PC-3 (cell line): ENCODE data around the gene DROSHA. TPM values are rescaled to one million over a fixed set of nuclear protein-coding genes. Genes with fewer than 3 reads are reported as not detected.

Experiments used
- ATAC-seq: fragments of 200-7000 bp; cut with Tn5 transposase; 2 replicates; pipeline ENCODE4 v1.9.1; 2020; ENCODE audit warnings: mild to moderate bottlenecking, moderate library complexity
- BruUV-seq: library from RNA; stranded (reverse); fragments of 400-500 nt; replicated peaks from 2 replicates; lab custom pipeline; 2021; lab: Mats Ljungman, UMichigan
- CTCF ChIA-PET: fragments of 300-600 bp; sonication (Branson Sonifier 250); formaldehyde crosslinking; loops from one replicate; lab custom pipeline; 2022; ENCODE audit warnings: antibody characterized with exemption; lab: Charles Lee
- POLR2A ChIA-PET: fragments of 300-600 bp; sonication (Branson Sonifier 250); formaldehyde crosslinking; loops from one replicate; lab custom pipeline; 2022; ENCODE audit warnings: antibody characterized with exemption; ENCODE audit not compliant: unreplicated experiment; lab: Charles Lee
- DNase-seq: peaks from one replicate; pipeline ENCODE4 v3.0.0-alpha.2; 2015
- H2AFZ ChIP-seq: fragments of 300-600 bp; sonication (generic); 2 replicates; pipeline ENCODE4 v1.6.0; 2016; ENCODE audit warnings: antibody characterized with exemption, low read length
- H3F3A ChIP-seq: fragments of 300-600 bp; sonication (generic); one replicate; pipeline ENCODE4 v1.6.0; 2017; ENCODE audit warnings: antibody characterized with exemption, low read length, control low read depth, mild to moderate bottlenecking; ENCODE audit not compliant: unreplicated experiment
- H3K27ac ChIP-seq: fragments of 300-600 bp; sonication (generic); 2 replicates; pipeline ENCODE4 v1.5.1; 2016; ENCODE audit warnings: mild to moderate bottlenecking, low read length
- H3K27me3 ChIP-seq: fragments of 300-600 bp; sonication (generic); 2 replicates; pipeline ENCODE4 v1.6.1; 2016; ENCODE audit warnings: low read length, mixed read lengths
- H3K36me3 ChIP-seq: fragments of 300-600 bp; sonication (generic); 2 replicates; pipeline ENCODE4 v1.6.1; 2016; ENCODE audit warnings: low read depth, mixed run types, low read length, mixed read lengths
- H3K4me1 ChIP-seq: fragments of 300-600 bp; sonication (generic); 2 replicates; pipeline ENCODE4 v1.5.1; 2016; ENCODE audit warnings: low read length; ENCODE audit not compliant: insufficient read depth
- H3K4me2 ChIP-seq: fragments of 300-600 bp; sonication (generic); 2 replicates; pipeline ENCODE4 v1.6.0; 2016; ENCODE audit warnings: low read length
- H3K4me3 ChIP-seq: fragments of 300-600 bp; sonication (generic); 2 replicates; pipeline ENCODE4 v1.5.1; 2016; ENCODE audit warnings: mild to moderate bottlenecking, low read length, mixed read lengths
- H3K79me2 ChIP-seq: fragments of 300-600 bp; sonication (generic); 2 replicates; pipeline ENCODE4 v1.6.1; 2017; ENCODE audit warnings: low read length, mixed read lengths
- H3K9ac ChIP-seq: fragments of 300-600 bp; sonication (generic); 2 replicates; pipeline ENCODE4 v1.6.0; 2016; ENCODE audit warnings: mild to moderate bottlenecking, low read length
- H3K9me2 ChIP-seq: fragments of 300-600 bp; sonication (generic); replicated peaks from 2 replicates; pipeline ENCODE4 v1.6.1; 2016; ENCODE audit warnings: mixed run types, low read length, mixed read lengths
- H3K9me3 ChIP-seq: fragments of 300-600 bp; sonication (generic); 2 replicates; pipeline ENCODE4 v1.6.1; 2016; ENCODE audit warnings: low read length, mixed read lengths
- H4K20me1 ChIP-seq: fragments of 300-600 bp; sonication (generic); 2 replicates; pipeline ENCODE4 v1.6.1; 2016; ENCODE audit warnings: low read length, mixed read lengths
- EZH2 ChIP-seq: fragments of 300-600 bp; sonication (generic); IDR thresholded peaks from one replicate; pipeline ENCODE4 v1.6.1; 2017; ENCODE audit warnings: antibody characterized with exemption, mild to moderate bottlenecking, low read length; ENCODE audit not compliant: unreplicated experiment
- EZH2phosphoT487 ChIP-seq: fragments of 300-600 bp; sonication (generic); IDR thresholded peaks from 2 replicates; pipeline ENCODE4 v1.6.1; 2018; ENCODE audit warnings: mild to moderate bottlenecking, antibody characterized with exemption, low read length, borderline replicate concordance
- intact Hi-C: fragments of 100-400 bp; cut with micrococcal nuclease; formaldehyde crosslinking; loops from 2 replicates; pipeline ENCODE4 v1.9.0; 2023
- total RNA-seq: library from RNA; depleted of rRNA; stranded (reverse); fragments of >200 nt; gene quantifications from 2 replicates; pipeline ENCODE4 v1.2.3, GENCODE V29; 2014
- TF ChIP-seq, protein P1 (sequence below): fragments of 300-600 bp; sonication (generic); conservative IDR thresholded peaks from 2 replicates; pipeline ENCODE4 v1.5.1; 2017; ENCODE audit warnings: antibody characterized with exemption, low read depth, mild to moderate bottlenecking, low read length

DROSHA gene
- total RNA-seq, 1 experiment from 2014 or later: 60.7 TPM

DNA sequence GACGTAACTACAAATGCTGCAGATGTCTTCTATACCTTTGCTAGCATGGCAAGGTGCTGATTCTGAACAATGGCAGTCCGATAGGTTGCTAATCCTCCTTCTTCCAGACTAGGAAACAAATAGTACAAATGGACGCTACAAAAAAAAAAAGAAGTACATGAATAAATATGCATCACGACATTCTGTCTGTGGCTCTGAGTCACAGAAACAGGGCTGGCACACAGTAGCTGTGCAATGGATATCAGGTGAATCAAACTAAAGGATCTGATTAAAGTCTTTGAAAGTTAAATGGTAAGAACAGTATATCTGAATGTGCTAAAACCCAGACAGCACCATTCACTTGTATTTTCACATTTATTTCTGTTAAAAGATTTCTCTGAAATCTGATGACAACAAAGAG lies 96.2 kb downstream of the DROSHA start:
- no TSS peak for BruUV-seq
- Histone ChIP-seq H2AFZ (no peak overlapping the region), H3K9me2 (no peaks in the 10 kb centered on the region), H3K36me3 (peaks cover 32% of the 10 kb centered on the region), H4K20me1 (no peaks in the 10 kb centered on the region), H3K4me2 (no peak overlapping the region), H3F3A (no peaks in the 10 kb centered on the region), H3K9me3 (no peaks in the 10 kb centered on the region), H3K4me1 (no peaks in the 10 kb centered on the region), H3K9ac (no peak overlapping the region), H3K27ac (no peak overlapping the region), H3K27me3 (no peaks in the 10 kb centered on the region), H3K4me3 (no peak overlapping the region), H3K79me2 (no peaks in the 10 kb centered on the region)
- intact Hi-C loops: no loop called here
- ATAC-seq (no peak), DNase-seq (no peak)
- POLR2A ChIA-PET: no interaction called here
- CTCF ChIA-PET: no interaction called here
- no peak for TF ChIP-seq EZH2phosphoT487
- TF ChIP-seq EZH2: no peak
- TF ChIP-seq, protein P1, sequence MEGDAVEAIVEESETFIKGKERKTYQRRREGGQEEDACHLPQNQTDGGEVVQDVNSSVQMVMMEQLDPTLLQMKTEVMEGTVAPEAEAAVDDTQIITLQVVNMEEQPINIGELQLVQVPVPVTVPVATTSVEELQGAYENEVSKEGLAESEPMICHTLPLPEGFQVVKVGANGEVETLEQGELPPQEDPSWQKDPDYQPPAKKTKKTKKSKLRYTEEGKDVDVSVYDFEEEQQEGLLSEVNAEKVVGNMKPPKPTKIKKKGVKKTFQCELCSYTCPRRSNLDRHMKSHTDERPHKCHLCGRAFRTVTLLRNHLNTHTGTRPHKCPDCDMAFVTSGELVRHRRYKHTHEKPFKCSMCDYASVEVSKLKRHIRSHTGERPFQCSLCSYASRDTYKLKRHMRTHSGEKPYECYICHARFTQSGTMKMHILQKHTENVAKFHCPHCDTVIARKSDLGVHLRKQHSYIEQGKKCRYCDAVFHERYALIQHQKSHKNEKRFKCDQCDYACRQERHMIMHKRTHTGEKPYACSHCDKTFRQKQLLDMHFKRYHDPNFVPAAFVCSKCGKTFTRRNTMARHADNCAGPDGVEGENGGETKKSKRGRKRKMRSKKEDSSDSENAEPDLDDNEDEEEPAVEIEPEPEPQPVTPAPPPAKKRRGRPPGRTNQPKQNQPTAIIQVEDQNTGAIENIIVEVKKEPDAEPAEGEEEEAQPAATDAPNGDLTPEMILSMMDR: no peak

DNA sequence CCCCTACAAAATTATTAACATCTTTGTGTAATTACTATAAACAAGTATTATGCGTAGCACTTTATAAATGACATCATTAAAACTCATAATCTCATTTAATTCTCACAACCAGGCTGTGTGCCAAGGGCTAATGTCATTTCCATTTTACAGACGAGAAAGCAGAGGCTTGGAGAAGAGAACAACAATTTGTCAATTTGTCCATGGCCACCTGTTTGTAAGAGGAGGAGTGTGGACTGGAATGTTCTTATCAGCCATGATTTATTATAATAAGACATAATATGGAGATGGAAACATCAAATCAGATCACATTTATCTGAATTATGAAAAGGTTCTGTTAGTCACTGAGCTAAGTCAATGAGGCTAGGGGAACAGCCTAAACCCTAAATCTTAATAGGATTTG lies 97.0 kb downstream of the DROSHA start:
- DNase-seq (no peak), ATAC-seq (no peak)
- Histone ChIP-seq H3K9me3 (no peaks in the 10 kb centered on the region), H3K4me3 (no peak overlapping the region), H3K9me2 (no peaks in the 10 kb centered on the region), H3K27ac (no peak overlapping the region), H3K36me3 (peaks cover 35% of the 10 kb centered on the region), H2AFZ (no peak overlapping the region), H3F3A (no peaks in the 10 kb centered on the region), H3K9ac (no peak overlapping the region), H3K4me1 (no peaks in the 10 kb centered on the region), H3K4me2 (no peak overlapping the region), H3K27me3 (no peaks in the 10 kb centered on the region), H3K79me2 (no peaks in the 10 kb centered on the region), H4K20me1 (no peaks in the 10 kb centered on the region)
- intact Hi-C loops: no loop called here
- BruUV-seq: no TSS peak
- TF ChIP-seq, protein P1: no peak
- TF ChIP-seq EZH2 (no peak), EZH2phosphoT487 (no peak)
- POLR2A ChIA-PET: no interaction called here
- CTCF ChIA-PET: no interaction called here

DNA sequence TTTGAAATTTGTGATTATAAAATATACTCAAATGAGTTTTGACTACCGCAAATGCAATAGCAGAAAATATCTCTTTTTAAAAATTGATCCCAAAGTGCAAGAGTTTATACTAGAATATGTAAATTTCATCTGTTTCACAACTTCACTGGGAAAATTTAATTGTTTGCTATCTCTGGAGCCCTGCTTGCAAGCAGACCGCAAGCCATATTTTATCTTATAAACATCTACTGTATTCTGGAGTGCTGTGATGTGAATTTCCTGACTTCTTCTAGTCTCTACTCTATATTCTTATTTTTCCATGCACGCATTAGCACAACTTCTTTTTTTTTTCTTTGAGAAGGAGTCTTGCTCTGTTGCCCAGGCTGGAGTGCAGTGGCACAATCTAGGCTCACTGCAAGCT lies 98.7 kb downstream of the DROSHA start:
- no peaks in the 10 kb centered on the region for H3K9me2 ChIP-seq
- ATAC-seq (no peak), DNase-seq (no peak)
- no peak overlapping the region for H3K4me3 ChIP-seq
- H3K27me3 ChIP-seq: no peaks in the 10 kb centered on the region
- no peak overlapping the region for H3K9ac ChIP-seq
- no peaks in the 10 kb centered on the region for H3K79me2 ChIP-seq
- H3K4me2 ChIP-seq: no peak overlapping the region
- no peaks in the 10 kb centered on the region for H4K20me1 ChIP-seq
- no peak overlapping the region for H3K27ac ChIP-seq
- TF ChIP-seq EZH2: no peak
- no peak for TF ChIP-seq EZH2phosphoT487
- TF ChIP-seq, protein P1: no peak
- H2AFZ ChIP-seq: no peak overlapping the region
- no peaks in the 10 kb centered on the region for H3K4me1 ChIP-seq
- CTCF ChIA-PET: no interaction called here
- intact Hi-C loops: no loop called here
- peaks cover 25% of the 10 kb centered on the region for H3K36me3 ChIP-seq
- H3K9me3 ChIP-seq: no peaks in the 10 kb centered on the region
- BruUV-seq: no TSS peak
- no peaks in the 10 kb centered on the region for H3F3A ChIP-seq
- POLR2A ChIA-PET: no interaction called here
